T-helper 1 cell (primary cell): ENCODE measurements around the gene PRG2.
"Not testable (repeated sequence)": the region's sequence is repeated elsewhere in the genome, so short reads cannot be mapped to it uniquely, and the experiment has no call there.

Experiments used
- DNase-seq, 5 donors: peaks; one replicate each; pipeline ENCODE4 v3.0.0-alpha.2; 2012 to 2020

PRG2 gene

GRCh38 chr11:57419146-57419545 is 28.7 kb upstream of the PRG2 start:
- no peak for DNase-seq

GRCh38 chr11:57418131-57418530 is 27.7 kb upstream of the PRG2 start:
- no peak for DNase-seq

GRCh38 chr11:57417056-57417455 is 26.6 kb upstream of the PRG2 start:
- DNase-seq = no peak

GRCh38 chr11:57416436-57416835 is 26.0 kb upstream of the PRG2 start:
- DNase-seq = no peak

GRCh38 chr11:57414612-57415212 is 24.3 kb upstream of the PRG2 start:
- no peak for DNase-seq

- no peak for DNase-seq
Measured at GRCh38 chr11:57413681-57414080, 23.2 kb upstream of the PRG2 start.

GRCh38 chr11:57410287-57410686 is 19.8 kb upstream of the PRG2 start:
- DNase-seq = no peak

- no peak for DNase-seq
Measured at GRCh38 chr11:57409321-57410100, 19.1 kb upstream of the PRG2 start.

GRCh38 chr11:57408771-57409170 is 18.3 kb upstream of the PRG2 start:
- DNase-seq = no peak

GRCh38 chr11:57407941-57408475 is 17.6 kb upstream of the PRG2 start:
- no peak for DNase-seq

- DNase-seq = no peak
Measured at GRCh38 chr11:57407010-57407920, 16.8 kb upstream of the PRG2 start.

- peak in 1 of 5 donors; percentile 11 for DNase-seq
Measured at GRCh38 chr11:57406337-57406904, 16.0 kb upstream of the PRG2 start.

- no peak for DNase-seq
Measured at GRCh38 chr11:57405271-57405860, 14.9 kb upstream of the PRG2 start.

- no peak for DNase-seq
Measured at GRCh38 chr11:57403802-57404147, 13.3 kb upstream of the PRG2 start.

GRCh38 chr11:57403003-57403801 is 12.8 kb upstream of the PRG2 start:
- DNase-seq = not testable (repeated sequence)

- DNase-seq = no peak
Measured at GRCh38 chr11:57402188-57403002, 11.9 kb upstream of the PRG2 start.

- DNase-seq = no peak
Measured at GRCh38 chr11:57399972-57400578, 9.6 kb upstream of the PRG2 start.

- no peak for DNase-seq
Measured at GRCh38 chr11:57399221-57399620, 8.8 kb upstream of the PRG2 start.

- no peak for DNase-seq
Measured at GRCh38 chr11:57397394-57397990, 7.0 kb upstream of the PRG2 start.

- DNase-seq = no peak
Measured at GRCh38 chr11:57396744-57397143, 6.3 kb upstream of the PRG2 start.
